ENCODE results near the gene CRADD. TPM values are rescaled to one million over a fixed set of nuclear protein-coding genes. Genes with fewer than 3 reads are reported as not detected.

The CRADD gene
- total RNA-seq, 1 donor from 2014 or later: 18.8 TPM

DNA sequence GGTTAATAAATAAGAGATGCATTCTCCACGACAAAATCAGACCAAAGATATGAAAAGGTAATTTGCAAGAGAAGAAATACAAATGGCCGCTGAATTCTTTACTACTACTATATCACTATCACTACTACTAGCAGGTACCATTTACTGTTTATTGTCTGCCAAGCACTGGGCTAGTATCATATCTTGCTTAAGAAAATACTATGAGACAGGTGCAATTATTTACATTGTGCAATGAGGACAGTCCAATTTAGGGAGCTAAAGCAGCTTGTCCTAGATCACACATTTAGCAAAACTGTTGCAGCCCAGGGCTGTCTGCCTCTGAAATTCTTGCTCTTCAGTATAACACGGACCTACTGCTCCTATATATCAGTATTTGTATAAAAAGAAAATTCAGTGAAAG is 52.8 kb downstream of the CRADD start:
- no peak for DNase-seq
- Mint-ChIP-seq H3K27me3 (ENCODE audit: unreplicated experiment) (no peaks in the 10 kb centered on the region), H3K36me3 (ENCODE audit: unreplicated experiment) (peaks cover 4% of the 10 kb centered on the region), H3K4me3 (ENCODE audit: unreplicated experiment) (no peak overlapping the region), H3K4me1 (ENCODE audit: low read depth, unreplicated experiment) (peaks cover 2% of the 10 kb centered on the region), H3K27ac (ENCODE audit: unreplicated experiment) (no peak overlapping the region), H3K9me3 (ENCODE audit: unreplicated experiment) (peaks cover 1% of the 10 kb centered on the region)
- TF ChIP-seq, protein P1, sequence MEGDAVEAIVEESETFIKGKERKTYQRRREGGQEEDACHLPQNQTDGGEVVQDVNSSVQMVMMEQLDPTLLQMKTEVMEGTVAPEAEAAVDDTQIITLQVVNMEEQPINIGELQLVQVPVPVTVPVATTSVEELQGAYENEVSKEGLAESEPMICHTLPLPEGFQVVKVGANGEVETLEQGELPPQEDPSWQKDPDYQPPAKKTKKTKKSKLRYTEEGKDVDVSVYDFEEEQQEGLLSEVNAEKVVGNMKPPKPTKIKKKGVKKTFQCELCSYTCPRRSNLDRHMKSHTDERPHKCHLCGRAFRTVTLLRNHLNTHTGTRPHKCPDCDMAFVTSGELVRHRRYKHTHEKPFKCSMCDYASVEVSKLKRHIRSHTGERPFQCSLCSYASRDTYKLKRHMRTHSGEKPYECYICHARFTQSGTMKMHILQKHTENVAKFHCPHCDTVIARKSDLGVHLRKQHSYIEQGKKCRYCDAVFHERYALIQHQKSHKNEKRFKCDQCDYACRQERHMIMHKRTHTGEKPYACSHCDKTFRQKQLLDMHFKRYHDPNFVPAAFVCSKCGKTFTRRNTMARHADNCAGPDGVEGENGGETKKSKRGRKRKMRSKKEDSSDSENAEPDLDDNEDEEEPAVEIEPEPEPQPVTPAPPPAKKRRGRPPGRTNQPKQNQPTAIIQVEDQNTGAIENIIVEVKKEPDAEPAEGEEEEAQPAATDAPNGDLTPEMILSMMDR (IDR thresholded peaks at IDR 0.05; ENCODE audit: partially characterized antibody, unreplicated experiment): no peak

DNA sequence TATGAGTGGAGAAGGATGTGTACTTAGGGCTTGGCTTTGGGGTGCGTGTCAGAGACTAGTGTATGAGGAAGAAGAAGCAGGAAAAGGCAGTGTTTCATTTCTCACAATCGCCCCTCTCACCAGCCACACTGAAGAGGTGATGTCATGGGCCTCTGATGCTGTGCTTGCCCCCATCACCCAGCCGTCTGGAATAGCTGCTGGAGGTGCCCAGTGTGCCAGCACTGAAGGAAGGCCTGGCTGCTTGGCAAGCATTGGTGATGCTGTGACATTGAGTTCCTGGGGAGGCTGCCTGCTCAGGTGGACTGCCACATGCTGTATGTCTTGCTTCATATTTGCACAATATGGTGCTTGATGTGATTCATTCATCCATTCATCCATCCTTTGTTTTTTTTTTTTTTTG is 56.2 kb downstream of the CRADD start:
- H3K27me3 Mint-ChIP-seq (ENCODE audit: unreplicated experiment): no peaks in the 10 kb centered on the region
- no peaks in the 10 kb centered on the region for H3K9me3 Mint-ChIP-seq (ENCODE audit: unreplicated experiment)
- H3K36me3 Mint-ChIP-seq (ENCODE audit: unreplicated experiment): peaks cover 4% of the 10 kb centered on the region
- DNase-seq: no peak
- no peak overlapping the region for H3K4me3 Mint-ChIP-seq (ENCODE audit: unreplicated experiment)
- TF ChIP-seq, protein P1 (IDR thresholded peaks at IDR 0.05; ENCODE audit: partially characterized antibody, unreplicated experiment): no peak
- H3K27ac Mint-ChIP-seq (ENCODE audit: unreplicated experiment): no peak overlapping the region
- H3K4me1 Mint-ChIP-seq (ENCODE audit: low read depth, unreplicated experiment): peaks cover 12% of the 10 kb centered on the region

DNA sequence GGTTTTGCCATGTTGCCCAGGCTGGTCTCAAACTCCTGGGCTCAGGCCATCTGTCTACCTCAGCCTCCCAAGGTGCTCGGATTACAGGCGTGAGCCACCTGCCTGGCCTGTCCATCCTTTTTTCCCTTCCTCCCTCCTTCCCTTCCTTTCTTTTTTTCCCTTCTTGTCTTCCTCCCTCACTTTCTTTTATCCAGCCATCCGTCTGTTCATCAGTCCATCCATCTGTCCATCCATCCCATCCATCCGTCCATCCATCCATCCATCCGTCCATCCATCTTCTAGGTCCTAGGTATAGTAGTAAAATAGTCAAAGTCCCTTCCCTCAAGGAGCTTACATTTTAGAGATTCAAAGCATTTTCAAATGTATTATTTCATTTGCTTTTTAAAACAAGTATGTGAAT is 56.8 kb downstream of the CRADD start:
- H3K36me3 Mint-ChIP-seq (ENCODE audit: unreplicated experiment): peaks cover 4% of the 10 kb centered on the region
- H3K4me1 Mint-ChIP-seq (ENCODE audit: low read depth, unreplicated experiment): peaks cover 12% of the 10 kb centered on the region
- H3K4me3 Mint-ChIP-seq (ENCODE audit: unreplicated experiment): no peak overlapping the region
- no peaks in the 10 kb centered on the region for H3K27me3 Mint-ChIP-seq (ENCODE audit: unreplicated experiment)
- TF ChIP-seq, protein P1 (IDR thresholded peaks at IDR 0.05; ENCODE audit: partially characterized antibody, unreplicated experiment): no peak
- H3K27ac Mint-ChIP-seq (ENCODE audit: unreplicated experiment): no peak overlapping the region
- DNase-seq: no peak
- no peaks in the 10 kb centered on the region for H3K9me3 Mint-ChIP-seq (ENCODE audit: unreplicated experiment)

DNA sequence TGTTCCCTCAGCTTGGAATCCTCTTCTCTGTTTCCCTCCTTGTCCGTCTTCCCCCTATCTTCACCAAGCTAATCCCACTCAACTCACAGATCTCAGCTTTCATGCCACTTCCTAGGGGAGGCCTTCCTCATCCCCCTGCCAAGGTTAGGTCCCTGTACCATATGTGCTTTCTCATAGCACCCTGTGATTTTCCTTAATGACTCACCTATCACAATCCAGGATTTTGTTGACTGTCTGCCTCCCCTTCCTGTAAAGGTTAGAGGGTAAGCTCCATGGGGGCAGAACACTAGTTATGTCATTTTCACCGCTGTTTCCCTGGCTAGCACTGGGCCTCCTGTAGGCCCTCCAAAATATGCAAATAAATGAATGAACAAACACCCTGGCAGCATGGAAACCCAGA is 57.6 kb downstream of the CRADD start:
- Mint-ChIP-seq H3K27me3 (ENCODE audit: unreplicated experiment) (no peaks in the 10 kb centered on the region), H3K9me3 (ENCODE audit: unreplicated experiment) (no peaks in the 10 kb centered on the region), H3K4me3 (ENCODE audit: unreplicated experiment) (no peak overlapping the region), H3K36me3 (ENCODE audit: unreplicated experiment) (peaks cover 4% of the 10 kb centered on the region), H3K4me1 (ENCODE audit: low read depth, unreplicated experiment) (peaks cover 12% of the 10 kb centered on the region), H3K27ac (ENCODE audit: unreplicated experiment) (peak overlapping the region; percentile 9)
- TF ChIP-seq, protein P1 (IDR thresholded peaks at IDR 0.05; ENCODE audit: partially characterized antibody, unreplicated experiment): no peak
- no peak for DNase-seq

DNA sequence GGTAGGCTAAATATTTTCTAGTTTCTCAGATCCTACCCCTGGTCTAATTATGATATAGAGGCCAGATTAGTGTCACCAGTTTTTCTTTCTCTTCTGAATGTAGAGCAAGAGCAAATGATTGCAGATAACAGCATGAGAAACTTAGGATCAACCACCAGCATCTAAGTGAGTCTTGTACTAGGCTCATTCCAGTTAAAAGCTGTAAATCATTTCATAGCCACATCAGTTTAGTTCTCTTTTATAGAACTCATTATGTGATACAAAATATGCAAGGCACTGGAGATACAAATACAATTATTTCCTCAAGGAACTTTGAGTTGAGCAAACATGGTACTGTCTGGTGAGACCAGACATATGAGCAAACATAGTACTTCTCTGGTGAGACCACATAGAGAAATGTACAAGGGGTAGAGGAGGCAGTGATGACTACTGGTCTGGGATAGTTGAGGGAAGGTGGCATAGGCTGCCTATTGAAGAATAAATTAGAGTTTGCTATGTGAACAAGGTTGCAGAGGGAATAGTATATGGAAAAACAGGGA is 59.5 kb downstream of the CRADD start:
- no peak overlapping the region for H3K27ac Mint-ChIP-seq (ENCODE audit: unreplicated experiment)
- TF ChIP-seq, protein P1 (IDR thresholded peaks at IDR 0.05; ENCODE audit: partially characterized antibody, unreplicated experiment): no peak
- peaks cover under 1% of the 10 kb centered on the region for H3K27me3 Mint-ChIP-seq (ENCODE audit: unreplicated experiment)
- no peaks in the 10 kb centered on the region for H3K9me3 Mint-ChIP-seq (ENCODE audit: unreplicated experiment)
- no peak for DNase-seq
- peaks cover 22% of the 10 kb centered on the region for H3K4me1 Mint-ChIP-seq (ENCODE audit: low read depth, unreplicated experiment)
- H3K36me3 Mint-ChIP-seq (ENCODE audit: unreplicated experiment): peaks cover 4% of the 10 kb centered on the region
- no peak overlapping the region for H3K4me3 Mint-ChIP-seq (ENCODE audit: unreplicated experiment)
